Vagina (tissue), 2 donors: Measurements from ENCODE around the gene NETO2. TPM values are rescaled to one million over a fixed set of nuclear protein-coding genes. Genes with fewer than 3 reads are reported as not detected.

Source experiments
- DNase-seq, 2 donors: peaks; one replicate each; pipeline ENCODE4 v3.0.0-alpha.2; 2017; ENCODE audit errors: extremely low spot score in 2 of 2
- H3K27ac ChIP-seq: fragments of 200-600 bp; sonication (generic); one replicate; pipeline ENCODE4 v1.5.1; 2019
- H3K27me3 ChIP-seq: fragments of 200-600 bp; sonication (generic); one replicate; pipeline ENCODE4 v1.5.1; 2019
- H3K36me3 ChIP-seq, 2 donors: fragments of 200-600 bp; sonication (generic); one replicate each; pipeline ENCODE4 v1.5.1; 2017 to 2019
- H3K4me1 ChIP-seq: fragments of 200-600 bp; sonication (generic); one replicate; pipeline ENCODE4 v1.5.1; 2019
- H3K4me3 ChIP-seq, 2 donors: fragments of 200-600 bp; sonication (generic); 1 replicate in 1 of 2; 2 replicates in 1 of 2; pipeline ENCODE4 v1.5.1; 2016 to 2019
- H3K9me3 ChIP-seq: fragments of 200-600 bp; sonication (generic); one replicate; pipeline ENCODE4 v1.5.1; 2019
- CTCF ChIP-seq, 3 experiments: fragments of 450-650 bp in 2 of 3; fragments of 200-600 bp in 1 of 3; sonication (generic) in 1 of 3; IDR thresholded peaks; one replicate each; pipeline ENCODE4 v1.5.1; 2017 to 2019; ENCODE audit warnings: antibody characterized with exemption in 3 of 3, mild to moderate bottlenecking in 2 of 3, moderate library complexity in 2 of 3
- POLR2A ChIP-seq, 2 donors: fragments of 450-650 bp; IDR thresholded peaks; one replicate each; pipeline ENCODE4 v1.6.1; 2017; ENCODE audit warnings: antibody characterized with exemption in 2 of 2, mild to moderate bottlenecking in 2 of 2, moderate library complexity in 2 of 2
- POLR2AphosphoS5 ChIP-seq, 2 donors: sonication (generic); formaldehyde crosslinking; IDR thresholded peaks; one replicate each; pipeline ENCODE4 v1.9.0; 2017; ENCODE audit warnings: antibody characterized with exemption in 2 of 2, mild to moderate bottlenecking in 2 of 2, low read depth in 1 of 2; ENCODE audit not compliant: insufficient read depth in 1 of 2
- intact Hi-C: fragments of 100-400 bp; cut with DNase I; formaldehyde crosslinking; loops from one replicate; pipeline ENCODE4 v1.15.1; 2023
- total RNA-seq: library from RNA; depleted of rRNA; stranded (reverse); fragments of >200 nt; gene quantifications from one replicate; pipeline ENCODE4 v1.2.3, GENCODE V29; 2016

NETO2 gene
- total RNA-seq, 1 donor from 2014 or later: 2.7 TPM

GRCh38 chr16:47150067-47150466 is 6.3 kb upstream of the NETO2 start:
- no peak overlapping the region for H3K27ac ChIP-seq
- TF ChIP-seq POLR2AphosphoS5 (IDR thresholded peaks at IDR 0.05; ENCODE audit: insufficient read depth in 1 of 2, low read depth in 1 of 2) (no peak), POLR2A (IDR thresholded peaks at IDR 0.05) (no peak), CTCF (IDR thresholded peaks at IDR 0.05) (no peak)
- H3K9me3 ChIP-seq: peaks cover 3% of the 10 kb centered on the region
- no peaks in the 10 kb centered on the region for H3K4me1 ChIP-seq
- H3K27me3 ChIP-seq: no peaks in the 10 kb centered on the region
- no peak for DNase-seq
- intact Hi-C loops: no loop called here
- peaks cover 0 to 11% of the 10 kb centered on the region in 2 donors for H3K36me3 ChIP-seq
- no peak overlapping the region for H3K4me3 ChIP-seq

GRCh38 chr16:47144559-47144877 is 773 bp upstream of the NETO2 start:
- Histone ChIP-seq H3K36me3 (no peaks in the 10 kb centered on the region), H3K27me3 (no peaks in the 10 kb centered on the region), H3K27ac (no peak overlapping the region), H3K9me3 (no peaks in the 10 kb centered on the region), H3K4me1 (peaks cover 14% of the 10 kb centered on the region), H3K4me3 (peak overlapping the region; percentile 49 to 52)
- DNase-seq: no peak
- TF ChIP-seq POLR2A (IDR thresholded peaks at IDR 0.05) (no peak), CTCF (IDR thresholded peaks at IDR 0.05) (no peak), POLR2AphosphoS5 (IDR thresholded peaks at IDR 0.05; ENCODE audit: insufficient read depth in 1 of 2, low read depth in 1 of 2) (no peak)
- intact Hi-C loops: loop anchor here (5.0 kb wide), 1 partner anchor 1013 kb away; the partner anchor contains the start of gene ABCC12

- Histone ChIP-seq H3K27ac (peak overlapping the region; percentile 48), H3K4me1 (peaks cover 14% of the 10 kb centered on the region), H3K9me3 (no peaks in the 10 kb centered on the region), H3K4me3 (peak overlapping the region; percentile 49 to 52), H3K36me3 (no peaks in the 10 kb centered on the region), H3K27me3 (no peaks in the 10 kb centered on the region)
- DNase-seq: no peak
- intact Hi-C loops: loop anchor here (5.0 kb wide), 1 partner anchor 1014 kb away; the partner anchor contains the start of gene ABCC12
- TF ChIP-seq POLR2A (IDR thresholded peaks at IDR 0.05) (no peak), CTCF (IDR thresholded peaks at IDR 0.05) (peak in 2 of 3 experiments; percentile 34 to 39)
These were observed 696 bp downstream of the NETO2 start for GRCh38 chr16:47142821-47143676.

GRCh38 chr16:47142486-47142820 is 1.3 kb downstream of the NETO2 start:
- no peak for DNase-seq
- Histone ChIP-seq H3K4me3 (peak overlapping the region; percentile 49 to 52), H3K4me1 (peaks cover 14% of the 10 kb centered on the region), H3K27me3 (no peaks in the 10 kb centered on the region), H3K9me3 (no peaks in the 10 kb centered on the region), H3K27ac (no peak overlapping the region), H3K36me3 (no peaks in the 10 kb centered on the region)
- no peak for TF ChIP-seq POLR2AphosphoS5 (IDR thresholded peaks at IDR 0.05; ENCODE audit: insufficient read depth in 1 of 2, low read depth in 1 of 2)
- no peak for TF ChIP-seq CTCF (IDR thresholded peaks at IDR 0.05)
- TF ChIP-seq POLR2A (IDR thresholded peaks at IDR 0.05): no peak
- intact Hi-C loops: loop anchor here (5.0 kb wide), 1 partner anchor 1015 kb away; the partner anchor contains the start of gene ABCC12
